Activated CD8-positive, alpha-beta memory T cell treated with anti-CD3 and anti-CD28 coated beads, Interleukin-2, amount 50 U/mL, for 24 hours (primary cell): ENCODE measurements around the gene MAP4K1.
"Not testable (repeated sequence)": the region's sequence is repeated elsewhere in the genome, so short reads cannot be mapped to it uniquely, and the experiment has no call there.

Experiments used
- DNase-seq: peaks from one replicate; pipeline ENCODE4 v3.0.0-alpha.2; 2020; ENCODE audit errors: extremely low read depth

Gene MAP4K1

DNA sequence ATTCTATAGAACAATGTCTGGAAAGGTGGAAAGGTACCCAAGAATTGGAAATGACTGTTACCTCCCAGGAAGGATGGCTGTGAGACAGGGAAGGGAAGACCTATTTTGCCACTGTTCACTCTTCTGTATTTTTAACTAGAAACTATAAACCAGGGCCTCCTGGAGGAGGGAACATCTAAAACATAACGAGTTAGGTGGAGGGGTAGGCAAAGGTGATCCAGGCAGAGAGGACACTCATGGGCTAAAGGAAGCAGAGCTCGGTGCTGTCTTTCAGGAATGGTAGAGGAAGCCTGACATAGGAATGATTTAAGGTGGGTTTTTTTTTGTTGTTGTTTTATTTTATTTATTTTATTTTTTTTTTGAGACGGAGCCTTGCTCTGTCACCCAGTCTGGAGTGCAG is 7.1 kb upstream of the MAP4K1 start:
- no peak for DNase-seq

DNA sequence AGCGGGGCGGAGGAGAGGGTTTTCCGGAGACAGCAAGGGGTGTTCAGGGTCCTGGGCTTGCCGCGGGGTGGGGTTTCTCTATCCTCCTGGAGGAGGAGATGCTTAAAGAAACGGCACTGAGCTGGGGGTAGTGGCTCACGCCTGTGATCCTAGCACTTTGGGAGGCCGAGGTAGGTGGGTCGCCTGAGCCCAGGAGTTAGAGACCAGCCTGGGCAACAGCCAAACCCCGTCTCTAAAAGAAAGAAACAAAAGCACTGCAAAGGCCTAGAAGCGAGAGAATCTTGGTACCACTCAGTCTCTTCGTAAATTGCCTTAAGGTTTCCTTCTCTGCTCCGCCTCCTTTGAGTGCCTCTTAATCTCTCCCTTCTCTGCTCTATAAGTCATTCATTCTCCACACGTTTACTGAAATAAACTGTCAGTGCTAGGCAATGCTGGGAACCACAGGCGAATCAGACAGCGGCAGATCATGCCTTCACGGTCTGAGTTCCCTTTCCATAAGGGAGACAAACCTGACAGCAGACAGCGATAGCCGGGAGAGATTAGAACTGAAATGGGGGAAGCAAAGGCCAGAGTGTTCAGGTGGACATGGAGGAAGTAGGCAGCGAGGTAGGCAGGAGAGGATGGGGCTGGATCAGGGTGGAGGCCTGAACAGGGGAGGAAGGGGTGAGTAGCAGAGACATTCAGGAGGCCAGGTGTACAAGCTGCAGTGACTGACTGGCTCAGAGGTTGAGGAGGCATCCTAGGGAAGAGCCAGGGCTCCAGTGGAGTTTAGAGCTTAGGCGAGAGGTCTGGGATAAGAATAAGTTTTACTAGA is 1.8 kb upstream of the MAP4K1 start:
- no peak for DNase-seq

DNA sequence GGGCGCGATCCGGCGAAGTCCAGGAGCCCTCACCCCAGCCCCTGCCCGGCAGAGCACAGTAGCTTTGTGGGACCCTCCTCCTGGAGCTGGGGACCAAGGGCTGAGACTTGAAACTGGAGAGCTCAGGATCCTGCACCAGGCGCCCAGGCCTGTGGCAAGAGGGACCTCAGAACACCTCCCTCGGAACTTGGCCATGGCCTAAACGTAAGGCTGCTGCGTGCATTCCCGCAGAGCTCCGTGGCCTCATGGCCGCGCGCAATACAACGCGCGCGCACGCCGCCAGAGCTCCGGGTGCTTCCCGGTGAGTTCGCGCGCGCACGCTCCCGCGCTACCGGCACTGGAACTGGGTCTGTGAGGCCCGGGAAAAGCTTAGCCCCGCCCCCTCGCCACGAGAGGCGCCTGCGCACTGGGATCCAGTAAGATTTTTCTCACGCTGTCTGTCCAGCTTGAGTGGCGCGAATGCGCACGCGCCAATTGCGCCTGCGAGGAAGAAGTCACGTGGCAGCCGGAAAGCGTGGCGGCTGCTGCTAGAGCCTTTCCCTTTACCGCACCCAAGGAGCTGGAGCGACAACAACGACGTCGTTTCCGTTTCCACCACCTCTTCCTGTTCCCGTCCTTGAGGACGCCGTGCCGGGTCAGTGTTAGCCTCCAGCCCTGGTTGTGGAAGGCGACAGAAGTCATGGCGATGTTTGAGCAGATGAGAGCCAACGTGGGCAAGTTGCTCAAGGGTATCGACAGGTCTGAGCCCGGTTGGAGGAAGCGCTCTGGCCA is 1.0 kb upstream of the MAP4K1 start, which contains the start of gene EIF3K:
Gene EIF3K, plus strand, starts transcription at position 599 of the 771 bp plus-strand sequence. Its CDS starts 81 bp downstream, at position 680.
- peak; percentile 96 for DNase-seq

DNA sequence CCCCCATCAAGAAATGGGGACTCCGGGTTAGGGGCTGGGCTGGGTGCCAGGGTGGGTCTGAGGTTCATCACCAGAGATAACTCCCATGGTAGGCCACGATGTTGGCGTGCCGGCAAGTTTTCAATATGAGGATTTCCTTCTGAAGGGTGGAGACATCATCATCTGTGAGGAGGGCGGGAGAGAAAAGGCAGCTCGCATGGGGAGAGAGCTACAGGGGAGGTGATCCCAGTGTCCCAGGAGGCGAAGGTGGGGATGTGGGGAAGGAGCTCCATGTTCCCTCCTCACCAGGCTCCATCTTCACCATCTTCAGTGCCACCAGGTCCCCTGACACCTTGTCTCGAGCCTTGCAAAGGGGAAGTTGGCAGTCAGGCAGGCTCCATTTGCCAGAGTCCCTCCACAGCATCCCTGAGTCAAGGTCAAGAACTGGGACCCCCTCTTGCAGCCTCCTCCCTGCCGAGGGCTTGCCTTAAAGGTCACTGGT is 430 bp downstream of the MAP4K1 start:
- no peak for DNase-seq

GRCh38 chr19:38616265-38616664 is 1.5 kb downstream of the MAP4K1 start:
- no peak for DNase-seq

- DNase-seq = no peak
These were observed 2.7 kb downstream of the MAP4K1 start for GRCh38 chr19:38615007-38615581.

- DNase-seq = no peak
These were observed 3.5 kb downstream of the MAP4K1 start for GRCh38 chr19:38614289-38614688.

DNA sequence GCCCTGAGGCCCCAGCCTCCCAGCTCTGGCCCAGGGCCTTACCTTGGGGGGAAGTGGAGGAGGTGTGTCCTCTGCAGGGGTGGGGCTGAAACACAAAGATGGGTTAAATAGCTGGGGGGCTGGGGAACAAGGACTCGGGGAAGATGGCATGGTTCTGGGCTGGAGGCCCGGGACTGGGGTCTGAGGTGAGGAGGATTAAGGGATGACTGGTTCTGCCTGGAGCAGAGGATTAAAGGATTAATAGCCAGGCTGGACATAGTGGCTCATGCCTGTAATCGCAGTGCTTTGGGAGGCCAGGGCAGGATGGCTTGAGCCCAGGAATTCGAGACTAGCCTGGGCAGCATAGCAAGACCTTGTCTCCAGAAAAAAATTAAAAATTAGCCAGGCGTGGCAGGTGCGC is 11.6 kb downstream of the MAP4K1 start:
- DNase-seq = no peak

GRCh38 chr19:38602856-38603255 is 14.9 kb downstream of the MAP4K1 start:
- DNase-seq = not testable (repeated sequence)

- no peak for DNase-seq
These were observed 18.0 kb downstream of the MAP4K1 start for GRCh38 chr19:38599722-38600121.

DNA sequence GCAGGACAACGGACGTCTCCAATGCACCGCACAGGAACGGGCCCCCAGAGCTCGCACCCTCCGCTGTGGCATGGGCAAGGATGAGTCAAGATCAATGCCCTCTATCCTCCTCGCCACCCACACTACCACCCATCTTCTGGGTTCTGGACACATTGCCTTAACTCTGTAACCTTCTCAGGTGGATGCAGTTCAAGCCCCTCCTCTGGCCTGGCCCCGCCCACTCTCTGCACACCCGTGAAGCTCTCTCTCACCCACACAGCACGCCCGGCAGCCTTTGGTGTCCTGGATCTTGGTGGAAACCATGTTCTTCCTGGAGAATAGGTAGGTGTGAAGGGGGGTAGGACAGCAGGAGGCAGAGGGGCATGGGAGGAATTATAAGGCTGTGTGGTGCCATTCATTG is 20.7 kb downstream of the MAP4K1 start:
- no peak for DNase-seq

- no peak for DNase-seq
These were observed 21.4 kb downstream of the MAP4K1 start for GRCh38 chr19:38596057-38596981.

- DNase-seq = no peak
These were observed 24.8 kb downstream of the MAP4K1 start for GRCh38 chr19:38592940-38593339.

- DNase-seq = no peak
These were observed 29.7 kb downstream of the MAP4K1 start for GRCh38 chr19:38588041-38588440.

DNA sequence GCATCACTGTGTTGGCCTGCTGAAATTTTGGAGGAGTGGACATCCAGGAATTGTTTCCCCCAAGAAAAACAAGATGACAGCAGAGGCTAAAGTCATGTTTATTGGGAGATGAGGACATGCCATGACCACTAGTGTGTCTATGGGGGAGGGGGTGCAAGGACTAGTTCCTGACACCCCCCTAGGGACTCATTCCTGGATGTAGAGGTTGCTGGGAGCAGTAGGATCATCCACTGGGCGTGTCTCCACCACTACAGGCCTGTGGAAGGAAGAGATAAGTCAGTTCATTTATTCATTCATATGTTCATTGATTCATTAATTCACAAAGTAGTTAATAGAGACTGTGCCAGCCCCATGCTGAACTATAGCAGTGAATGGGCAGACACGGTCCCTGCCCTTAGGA is 30.2 kb downstream of the MAP4K1 start:
- no peak for DNase-seq

DNA sequence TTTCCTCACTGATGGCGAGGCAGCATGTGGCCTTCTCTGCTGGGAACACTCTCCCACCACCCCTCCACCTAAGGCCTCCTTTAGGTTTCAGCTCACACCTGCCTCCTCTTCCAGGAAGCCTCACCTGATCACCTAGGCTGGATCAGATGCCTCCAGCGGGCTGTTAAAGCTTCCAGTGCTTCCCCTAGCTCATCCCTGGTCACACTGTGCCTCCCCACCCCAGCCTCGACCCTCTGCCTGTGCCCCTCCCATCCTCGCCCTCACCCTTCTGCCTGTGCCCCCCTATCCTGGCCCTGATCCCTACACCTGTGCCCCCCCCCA is 33.8 kb downstream of the MAP4K1 start:
- DNase-seq = no peak

DNA sequence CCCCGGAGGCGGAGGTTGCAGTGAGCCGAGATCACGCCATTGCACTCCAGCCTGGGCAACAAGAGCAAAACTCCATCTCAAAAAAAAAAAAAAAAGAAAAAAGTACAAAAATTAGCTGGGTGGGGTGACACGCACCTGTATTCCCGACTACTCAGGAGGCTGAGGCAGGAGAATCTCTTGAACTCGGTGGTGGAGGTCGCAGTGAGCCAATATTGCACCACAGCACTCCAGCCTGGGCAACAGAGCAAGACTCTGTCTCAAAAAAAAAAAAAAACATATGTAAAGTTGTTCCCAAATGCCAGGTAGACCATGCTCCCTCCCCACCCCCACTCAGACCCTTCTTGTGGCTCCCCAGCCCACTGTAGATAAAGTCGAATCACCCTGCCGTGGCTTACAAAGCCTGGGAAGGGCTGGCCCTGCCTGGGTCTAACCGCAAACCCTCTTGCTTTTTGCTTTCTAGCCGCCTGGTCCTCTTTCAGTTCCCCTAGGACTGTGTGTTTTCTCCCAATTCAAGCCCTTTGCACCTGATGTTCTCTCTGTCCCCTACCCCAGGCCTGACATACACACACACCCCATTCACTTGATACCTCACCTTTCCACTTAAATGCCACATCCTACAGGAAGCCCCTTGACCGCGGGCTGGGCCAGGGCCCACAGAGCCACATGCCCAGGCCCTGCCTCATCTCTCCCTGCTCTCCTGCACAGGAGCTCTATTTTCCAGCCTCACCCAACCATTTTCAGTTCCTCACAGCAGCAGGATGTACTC is 34.4 kb downstream of the MAP4K1 start:
- DNase-seq = no peak

DNA sequence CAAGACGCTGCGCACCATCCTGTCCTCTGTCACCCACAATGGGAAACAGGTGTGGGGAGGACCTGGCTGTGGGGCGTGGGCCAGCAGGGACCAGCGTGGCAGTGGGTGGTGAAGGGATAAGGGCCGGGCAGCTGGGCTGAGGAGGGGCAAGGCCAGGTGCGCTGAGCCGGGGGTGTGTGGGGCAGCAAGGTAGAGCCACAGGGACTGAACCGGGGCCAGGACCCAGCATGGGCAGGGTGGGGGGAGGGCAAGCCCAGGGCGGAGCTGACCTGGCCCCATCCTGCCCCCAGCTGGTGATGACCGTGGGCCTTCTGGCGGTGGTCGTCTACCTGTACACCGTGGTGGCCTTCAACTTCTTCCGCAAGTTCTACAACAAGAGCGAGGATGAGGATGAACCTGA is 37.7 kb downstream of the MAP4K1 start:
- DNase-seq = no peak

GRCh38 chr19:38579304-38579703 is 38.4 kb downstream of the MAP4K1 start:
- DNase-seq = not testable (repeated sequence)

DNA sequence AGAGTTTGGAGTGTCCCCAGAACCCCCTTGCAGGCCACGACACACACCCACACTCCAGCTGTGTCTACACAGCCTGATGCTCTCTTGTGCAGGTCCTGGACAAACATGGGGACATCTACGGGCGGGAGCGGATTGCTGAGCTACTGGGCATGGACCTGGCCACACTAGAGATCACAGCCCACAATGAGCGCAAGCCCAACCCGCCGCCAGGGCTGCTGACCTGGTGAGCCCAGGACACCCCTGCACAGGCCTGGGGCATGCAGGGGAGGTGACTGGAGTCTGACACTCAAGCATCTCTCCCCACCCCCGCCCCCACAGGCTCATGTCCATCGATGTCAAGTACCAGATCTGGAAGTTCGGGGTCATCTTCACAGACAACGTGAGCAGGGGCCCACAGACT is 39.9 kb downstream of the MAP4K1 start:
- no peak for DNase-seq

DNA sequence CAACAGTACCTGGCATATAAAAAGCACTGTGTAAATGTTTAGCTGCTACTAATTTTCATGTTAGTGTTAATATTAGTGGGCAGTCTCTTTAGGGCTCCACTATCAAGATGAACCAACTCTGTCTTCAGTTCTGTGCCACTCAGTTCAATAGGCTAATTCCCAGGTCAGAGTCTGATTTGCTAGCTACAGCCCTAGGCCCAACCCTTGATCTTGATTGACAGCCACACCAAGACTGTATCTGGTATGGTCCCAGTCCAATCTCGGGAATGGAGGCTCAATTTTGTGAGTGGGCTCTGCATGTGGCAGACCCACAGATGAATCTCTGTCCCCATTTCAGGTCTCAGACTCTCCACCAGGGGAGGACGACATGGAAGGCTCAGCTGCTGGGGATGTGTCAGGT is 46.1 kb downstream of the MAP4K1 start:
- no peak for DNase-seq
